Spleen (tissue), 7 donors: Measurements from ENCODE around the gene GOPC.

Source experiments
- CTCF ChIP-seq, 11 experiments: fragments of 200-600 bp in 7 of 11; fragments of 450-650 bp in 4 of 11; sonication (generic) in 4 of 11; IDR thresholded peaks in 8 of 11; conservative IDR thresholded peaks in 3 of 11; 1 replicate in 7 of 11; 2 replicates in 4 of 11; pipeline versions ENCODE4 v1.4.0 to v1.8.0; 2016 to 2021; ENCODE audit warnings: antibody characterized with exemption in 11 of 11, inconsistent platforms in 4 of 11, mild to moderate bottlenecking in 1 of 11
- POLR2A ChIP-seq, 3 donors: fragments of 450-650 bp; IDR thresholded peaks; one replicate each; pipeline ENCODE4 v1.5.1; 2017; ENCODE audit warnings: antibody characterized with exemption in 3 of 3, mild to moderate bottlenecking in 1 of 3
- POLR2AphosphoS5 ChIP-seq, 3 donors: sonication (generic); formaldehyde crosslinking; IDR thresholded peaks; one replicate each; pipeline ENCODE4 v1.5.1; 2017; ENCODE audit warnings: antibody characterized with exemption in 3 of 3
- donor health status: DM: no; HTN: no; CAD: no; lungs with moderate emphysema.
- donor health status: DM: no; HTN: no; CAD: no.
- donor health status: DM: no; HTN: no; CAD: no.

DNA sequence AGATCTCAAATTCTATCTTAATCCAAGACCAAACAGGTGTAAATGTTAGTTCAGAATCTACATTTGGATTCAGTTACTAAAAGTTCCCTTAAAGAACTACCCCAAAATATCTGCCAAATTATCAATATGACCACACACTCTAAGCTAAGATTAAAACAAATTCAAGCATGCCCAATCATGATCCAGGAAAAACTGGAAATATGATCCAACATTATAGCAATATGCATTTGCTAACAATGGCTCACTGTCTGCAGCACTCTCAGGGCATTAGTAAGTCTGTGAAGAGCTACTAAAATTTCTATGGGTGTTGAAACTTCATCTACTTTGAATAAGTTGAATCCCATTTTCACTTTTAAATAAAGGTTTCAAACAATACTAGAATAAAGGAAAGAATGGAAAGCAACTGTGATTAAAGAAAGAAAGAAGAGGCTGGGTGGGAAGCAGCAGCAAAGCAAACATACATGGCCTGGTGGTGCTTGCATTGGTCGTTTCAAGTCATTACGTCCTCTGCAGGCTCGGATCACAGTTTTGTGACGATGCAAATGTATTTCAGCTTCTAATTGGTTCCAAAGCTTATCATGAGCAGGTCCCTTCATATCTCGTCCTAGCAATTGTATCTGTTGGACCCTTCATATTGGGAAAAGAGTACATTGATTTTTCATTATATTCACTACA, 29.2 kb downstream of the GOPC start:
- no peak for TF ChIP-seq POLR2A (IDR thresholded peaks at IDR 0.05)
- no peak for TF ChIP-seq CTCF (IDR thresholded peaks at IDR 0.05 in 8 of 11, conservative IDR thresholded peaks at IDR 0.05 in 3 of 11)
- TF ChIP-seq POLR2AphosphoS5 (IDR thresholded peaks at IDR 0.05) = no peak
